SK-N-SH treated with all-trans-retinoic acid at 6 μM for 48 hours (cell line): ENCODE results near the gene ST3GAL5.

ENCODE experiments used
- ATAC-seq: fragments of 200-7000 bp; cut with Tn5 transposase; 3 replicates; pipeline ENCODE4 v1.9.1; 2020; ENCODE audit warnings: mild to moderate bottlenecking, moderate library complexity
- ARNTL ChIP-seq: fragments of 450-650 bp; formaldehyde crosslinking; IDR thresholded peaks from 2 replicates; pipeline ENCODE4 v1.5.0; 2020; ENCODE audit warnings: low read depth, mild to moderate bottlenecking, moderate library complexity, borderline replicate concordance
- BACH2 ChIP-seq: fragments of 250-450 bp; sonication (Bioruptor Pico); IDR thresholded peaks from 2 replicates; pipeline ENCODE4 v1.9.0; 2021; ENCODE audit warnings: mild to moderate bottlenecking, borderline replicate concordance
- CSDC2 ChIP-seq: fragments of 250-450 bp; sonication (Bioruptor Pico); IDR thresholded peaks from 2 replicates; pipeline ENCODE4 v1.5.0; 2020; ENCODE audit warnings: mild to moderate bottlenecking, moderate library complexity
- ESRRG ChIP-seq: fragments of 250-450 bp; sonication (Bioruptor Pico); IDR thresholded peaks from 2 replicates; pipeline ENCODE4 v1.6.1; 2021; ENCODE audit warnings: mild to moderate bottlenecking
- ISL1 ChIP-seq: fragments of 250-450 bp; sonication (Bioruptor Pico); IDR thresholded peaks from 2 replicates; pipeline ENCODE4 v2.1.2; 2022; ENCODE audit warnings: mild to moderate bottlenecking, moderate library complexity
- OSR1 ChIP-seq: fragments of 250-450 bp; sonication (Bioruptor Pico); IDR thresholded peaks from 2 replicates; pipeline ENCODE4 v1.8.0; 2022; ENCODE audit warnings: moderate library complexity, mild to moderate bottlenecking, inconsistent platforms
- PPARA ChIP-seq: fragments of 250-450 bp; sonication (Bioruptor Pico); IDR thresholded peaks from 2 replicates; pipeline ENCODE4 v1.5.0; 2020; ENCODE audit warnings: mild to moderate bottlenecking, borderline replicate concordance
- RARB ChIP-seq: fragments of 250-450 bp; sonication (Bioruptor Pico); IDR thresholded peaks from 2 replicates; pipeline ENCODE4 v1.8.0; 2021; ENCODE audit warnings: mild to moderate bottlenecking, moderate library complexity
- SNAI2 ChIP-seq: fragments of 250-450 bp; sonication (Bioruptor Pico); IDR thresholded peaks from 2 replicates; pipeline ENCODE4 v1.5.0; 2020; ENCODE audit warnings: mild to moderate bottlenecking, moderate library complexity
- TCF4 ChIP-seq: fragments of 250-450 bp; sonication (Bioruptor Pico); IDR thresholded peaks from 2 replicates; pipeline ENCODE4 v1.8.0; 2021; ENCODE audit warnings: mild to moderate bottlenecking, moderate library complexity, borderline replicate concordance
- TOX ChIP-seq: fragments of 250-450 bp; sonication (Bioruptor Pico); IDR thresholded peaks from 2 replicates; pipeline ENCODE4 v1.8.0; 2021; ENCODE audit warnings: mild to moderate bottlenecking, moderate library complexity, borderline replicate concordance
- ZC3H10 ChIP-seq: fragments of 250-450 bp; sonication (Bioruptor Pico); IDR thresholded peaks from 2 replicates; pipeline ENCODE4 v1.5.1; 2021; ENCODE audit warnings: mild to moderate bottlenecking, moderate library complexity
- ZFP30 ChIP-seq: fragments of 450-650 bp; formaldehyde crosslinking; IDR thresholded peaks from 2 replicates; pipeline ENCODE4 v1.5.0; 2022; ENCODE audit warnings: mild to moderate bottlenecking, moderate library complexity
- ZNF565 ChIP-seq: fragments of 450-650 bp; formaldehyde crosslinking; conservative IDR thresholded peaks from 2 replicates; pipeline ENCODE4 v1.5.0; 2020; ENCODE audit warnings: low read depth, mild to moderate bottlenecking, moderate library complexity
- ZNF70 ChIP-seq: fragments of 450-650 bp; formaldehyde crosslinking; IDR thresholded peaks from 2 replicates; pipeline ENCODE4 v1.5.0; 2020; ENCODE audit warnings: mild to moderate bottlenecking, moderate library complexity
- TF ChIP-seq, protein P1 (sequence below): fragments of 250-450 bp; sonication (Bioruptor Pico); IDR thresholded peaks from 2 replicates; pipeline ENCODE4 v1.8.0; 2021; ENCODE audit warnings: low read depth, mild to moderate bottlenecking, moderate library complexity, borderline replicate concordance
- TF ChIP-seq, protein P2 (sequence below): fragments of 250-450 bp; sonication (Bioruptor Pico); IDR thresholded peaks from 2 replicates; pipeline ENCODE4 v1.8.0; 2020; ENCODE audit warnings: mild to moderate bottlenecking, moderate library complexity, borderline replicate concordance
- TF ChIP-seq, protein P3 (sequence below): fragments of 250-450 bp; sonication (Bioruptor Pico); IDR thresholded peaks from 2 replicates; pipeline ENCODE4 v1.5.1; 2021; ENCODE audit warnings: mild to moderate bottlenecking, moderate library complexity
- TF ChIP-seq, protein P4 (sequence below): fragments of 250-450 bp; sonication (Bioruptor Pico); IDR thresholded peaks from 2 replicates; pipeline ENCODE4 v1.5.0; 2020; ENCODE audit warnings: mild to moderate bottlenecking, moderate library complexity
- TF ChIP-seq, protein P5 (sequence below): fragments of 250-450 bp; sonication (Bioruptor Pico); IDR thresholded peaks from 2 replicates; pipeline ENCODE4 v1.5.1; 2020; ENCODE audit warnings: low read depth, mild to moderate bottlenecking, moderate library complexity

ST3GAL5 gene

DNA sequence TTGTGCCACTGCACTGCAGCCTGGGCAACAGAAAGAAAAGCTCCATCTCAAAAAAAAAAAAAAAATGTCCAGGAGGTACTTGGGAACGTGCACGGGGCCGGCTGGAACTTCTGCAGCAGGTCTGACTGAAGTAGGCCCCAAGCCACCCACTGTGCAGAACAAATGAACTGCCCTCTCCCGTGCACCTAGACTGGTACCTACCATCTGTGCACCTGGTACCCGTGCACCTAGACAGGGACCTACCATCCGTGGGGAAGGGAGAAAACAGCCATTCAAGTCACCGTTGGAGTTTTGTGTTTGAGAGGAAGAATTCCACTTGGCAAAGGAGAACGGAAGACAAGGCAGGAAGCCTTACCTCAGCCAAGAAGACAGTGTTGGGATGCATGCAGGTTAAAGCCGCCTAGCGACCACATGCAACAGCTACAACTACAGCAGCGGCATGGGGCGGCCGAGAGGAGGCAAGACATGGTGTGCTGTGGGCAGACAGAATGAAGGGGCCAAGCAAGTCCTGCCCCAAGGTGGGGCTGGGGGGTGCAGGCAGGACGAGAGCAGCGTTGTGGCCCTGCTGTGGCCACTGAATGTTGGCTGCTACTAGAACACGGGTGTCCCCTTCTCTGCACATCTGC lies 16.1 kb downstream of the ST3GAL5 start:
- TF ChIP-seq SNAI2 (no peak), ISL1 (CRISPR knock-in tag) (no peak), ARNTL (CRISPR knock-in tag) (no peak), BACH2 (CRISPR knock-in tag) (no peak), TOX (no peak), ESRRG (no peak), CSDC2 (no peak), OSR1 (CRISPR knock-in tag) (no peak), ZFP30 (CRISPR knock-in tag) (no peak), TCF4 (CRISPR knock-in tag) (no peak), ZC3H10 (no peak), RARB (CRISPR knock-in tag) (no peak), PPARA (CRISPR knock-in tag) (no peak), ZNF565 (no peak)
- TF ChIP-seq, protein P1, sequence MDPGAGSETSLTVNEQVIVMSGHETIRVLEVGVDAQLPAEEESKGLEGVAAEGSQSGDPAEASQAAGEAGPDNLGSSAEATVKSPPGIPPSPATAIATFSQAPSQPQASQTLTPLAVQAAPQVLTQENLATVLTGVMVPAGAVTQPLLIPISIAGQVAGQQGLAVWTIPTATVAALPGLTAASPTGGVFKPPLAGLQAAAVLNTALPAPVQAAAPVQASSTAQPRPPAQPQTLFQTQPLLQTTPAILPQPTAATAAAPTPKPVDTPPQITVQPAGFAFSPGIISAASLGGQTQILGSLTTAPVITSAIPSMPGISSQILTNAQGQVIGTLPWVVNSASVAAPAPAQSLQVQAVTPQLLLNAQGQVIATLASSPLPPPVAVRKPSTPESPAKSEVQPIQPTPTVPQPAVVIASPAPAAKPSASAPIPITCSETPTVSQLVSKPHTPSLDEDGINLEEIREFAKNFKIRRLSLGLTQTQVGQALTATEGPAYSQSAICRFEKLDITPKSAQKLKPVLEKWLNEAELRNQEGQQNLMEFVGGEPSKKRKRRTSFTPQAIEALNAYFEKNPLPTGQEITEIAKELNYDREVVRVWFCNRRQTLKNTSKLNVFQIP, result no peak
- TF ChIP-seq, protein P2, sequence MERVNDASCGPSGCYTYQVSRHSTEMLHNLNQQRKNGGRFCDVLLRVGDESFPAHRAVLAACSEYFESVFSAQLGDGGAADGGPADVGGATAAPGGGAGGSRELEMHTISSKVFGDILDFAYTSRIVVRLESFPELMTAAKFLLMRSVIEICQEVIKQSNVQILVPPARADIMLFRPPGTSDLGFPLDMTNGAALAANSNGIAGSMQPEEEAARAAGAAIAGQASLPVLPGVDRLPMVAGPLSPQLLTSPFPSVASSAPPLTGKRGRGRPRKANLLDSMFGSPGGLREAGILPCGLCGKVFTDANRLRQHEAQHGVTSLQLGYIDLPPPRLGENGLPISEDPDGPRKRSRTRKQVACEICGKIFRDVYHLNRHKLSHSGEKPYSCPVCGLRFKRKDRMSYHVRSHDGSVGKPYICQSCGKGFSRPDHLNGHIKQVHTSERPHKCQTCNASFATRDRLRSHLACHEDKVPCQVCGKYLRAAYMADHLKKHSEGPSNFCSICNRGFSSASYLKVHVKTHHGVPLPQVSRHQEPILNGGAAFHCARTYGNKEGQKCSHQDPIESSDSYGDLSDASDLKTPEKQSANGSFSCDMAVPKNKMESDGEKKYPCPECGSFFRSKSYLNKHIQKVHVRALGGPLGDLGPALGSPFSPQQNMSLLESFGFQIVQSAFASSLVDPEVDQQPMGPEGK (CRISPR knock-in tag), result no peak
- TF ChIP-seq, protein P3, sequence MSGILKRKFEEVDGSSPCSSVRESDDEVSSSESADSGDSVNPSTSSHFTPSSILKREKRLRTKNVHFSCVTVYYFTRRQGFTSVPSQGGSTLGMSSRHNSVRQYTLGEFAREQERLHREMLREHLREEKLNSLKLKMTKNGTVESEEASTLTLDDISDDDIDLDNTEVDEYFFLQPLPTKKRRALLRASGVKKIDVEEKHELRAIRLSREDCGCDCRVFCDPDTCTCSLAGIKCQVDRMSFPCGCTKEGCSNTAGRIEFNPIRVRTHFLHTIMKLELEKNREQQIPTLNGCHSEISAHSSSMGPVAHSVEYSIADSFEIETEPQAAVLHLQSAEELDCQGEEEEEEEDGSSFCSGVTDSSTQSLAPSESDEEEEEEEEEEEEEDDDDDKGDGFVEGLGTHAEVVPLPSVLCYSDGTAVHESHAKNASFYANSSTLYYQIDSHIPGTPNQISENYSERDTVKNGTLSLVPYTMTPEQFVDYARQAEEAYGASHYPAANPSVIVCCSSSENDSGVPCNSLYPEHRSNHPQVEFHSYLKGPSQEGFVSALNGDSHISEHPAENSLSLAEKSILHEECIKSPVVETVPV (CRISPR knock-in tag), result no peak
- TF ChIP-seq, protein P4, sequence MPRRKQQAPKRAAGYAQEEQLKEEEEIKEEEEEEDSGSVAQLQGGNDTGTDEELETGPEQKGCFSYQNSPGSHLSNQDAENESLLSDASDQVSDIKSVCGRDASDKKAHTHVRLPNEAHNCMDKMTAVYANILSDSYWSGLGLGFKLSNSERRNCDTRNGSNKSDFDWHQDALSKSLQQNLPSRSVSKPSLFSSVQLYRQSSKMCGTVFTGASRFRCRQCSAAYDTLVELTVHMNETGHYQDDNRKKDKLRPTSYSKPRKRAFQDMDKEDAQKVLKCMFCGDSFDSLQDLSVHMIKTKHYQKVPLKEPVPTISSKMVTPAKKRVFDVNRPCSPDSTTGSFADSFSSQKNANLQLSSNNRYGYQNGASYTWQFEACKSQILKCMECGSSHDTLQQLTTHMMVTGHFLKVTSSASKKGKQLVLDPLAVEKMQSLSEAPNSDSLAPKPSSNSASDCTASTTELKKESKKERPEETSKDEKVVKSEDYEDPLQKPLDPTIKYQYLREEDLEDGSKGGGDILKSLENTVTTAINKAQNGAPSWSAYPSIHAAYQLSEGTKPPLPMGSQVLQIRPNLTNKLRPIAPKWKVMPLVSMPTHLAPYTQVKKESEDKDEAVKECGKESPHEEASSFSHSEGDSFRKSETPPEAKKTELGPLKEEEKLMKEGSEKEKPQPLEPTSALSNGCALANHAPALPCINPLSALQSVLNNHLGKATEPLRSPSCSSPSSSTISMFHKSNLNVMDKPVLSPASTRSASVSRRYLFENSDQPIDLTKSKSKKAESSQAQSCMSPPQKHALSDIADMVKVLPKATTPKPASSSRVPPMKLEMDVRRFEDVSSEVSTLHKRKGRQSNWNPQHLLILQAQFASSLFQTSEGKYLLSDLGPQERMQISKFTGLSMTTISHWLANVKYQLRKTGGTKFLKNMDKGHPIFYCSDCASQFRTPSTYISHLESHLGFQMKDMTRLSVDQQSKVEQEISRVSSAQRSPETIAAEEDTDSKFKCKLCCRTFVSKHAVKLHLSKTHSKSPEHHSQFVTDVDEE, result no peak
- TF ChIP-seq, protein P5, sequence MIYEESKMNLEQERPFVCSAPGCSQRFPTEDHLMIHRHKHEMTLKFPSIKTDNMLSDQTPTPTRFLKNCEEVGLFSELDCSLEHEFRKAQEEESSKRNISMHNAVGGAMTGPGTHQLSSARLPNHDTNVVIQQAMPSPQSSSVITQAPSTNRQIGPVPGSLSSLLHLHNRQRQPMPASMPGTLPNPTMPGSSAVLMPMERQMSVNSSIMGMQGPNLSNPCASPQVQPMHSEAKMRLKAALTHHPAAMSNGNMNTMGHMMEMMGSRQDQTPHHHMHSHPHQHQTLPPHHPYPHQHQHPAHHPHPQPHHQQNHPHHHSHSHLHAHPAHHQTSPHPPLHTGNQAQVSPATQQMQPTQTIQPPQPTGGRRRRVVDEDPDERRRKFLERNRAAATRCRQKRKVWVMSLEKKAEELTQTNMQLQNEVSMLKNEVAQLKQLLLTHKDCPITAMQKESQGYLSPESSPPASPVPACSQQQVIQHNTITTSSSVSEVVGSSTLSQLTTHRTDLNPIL, result no peak
- no peak for ATAC-seq

DNA sequence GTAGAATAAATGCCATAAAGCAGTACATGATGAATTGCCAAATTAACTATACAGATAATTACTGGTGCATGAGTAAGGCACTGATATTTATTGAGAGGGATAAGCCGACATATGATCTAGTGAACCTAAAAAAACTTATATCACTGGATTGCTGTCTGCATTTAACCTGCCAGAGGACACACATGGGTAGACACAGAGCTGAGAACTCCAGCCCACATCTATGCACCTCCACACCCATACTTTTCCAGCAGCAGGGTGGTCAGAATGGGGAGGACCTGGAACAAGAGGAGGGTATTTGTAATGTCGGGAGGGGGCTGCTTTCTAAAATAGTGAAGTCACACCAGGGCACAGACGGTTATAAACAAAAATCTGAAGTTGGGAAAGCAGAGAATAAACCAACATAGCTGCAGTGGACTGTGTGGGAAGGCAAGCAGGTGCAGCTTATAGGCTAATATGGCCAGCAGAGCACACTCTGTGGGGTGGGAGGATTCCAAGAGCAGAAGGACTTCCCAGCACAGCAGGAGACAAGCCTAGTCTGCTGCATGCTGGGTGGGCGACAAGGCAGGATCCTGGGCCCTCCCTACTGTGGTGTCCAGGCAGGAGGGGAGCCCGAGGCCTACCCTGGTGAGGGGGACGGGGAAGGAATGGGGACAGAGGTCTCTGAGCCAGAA lies 17.2 kb downstream of the ST3GAL5 start:
- TF ChIP-seq, protein P5, result no peak
- no peak for TF ChIP-seq ARNTL (CRISPR knock-in tag)
- TF ChIP-seq ZNF70 (CRISPR knock-in tag), result no peak
- no peak for TF ChIP-seq ZNF565
- no peak for TF ChIP-seq OSR1 (CRISPR knock-in tag)
- no peak for TF ChIP-seq TOX
- TF ChIP-seq RARB (CRISPR knock-in tag), result no peak
- TF ChIP-seq CSDC2, result no peak

More for the DNA sequence above, 17.2 kb downstream of the ST3GAL5 start:
- ATAC-seq, result no peak
